HG02870 (cell line): ENCODE data around the gene WNT5A.

Experiments
- ATAC-seq: cut with Tn5 transposase; IDR thresholded peaks from one replicate; pipeline ENCODE4 v1.9.1; 2021; ENCODE audit warnings: mild to moderate bottlenecking, moderate library complexity; ENCODE audit not compliant: unreplicated experiment

Gene WNT5A

GRCh38 chr3:55486857-55487380 lies at the start of gene WNT5A:
WNT5A (minus strand) TSS chr3:55487306; CDS start chr3:55486985, 321 bp downstream.
- ATAC-seq = no peak

GRCh38 chr3:55534876-55535275 lies 47.8 kb upstream of the WNT5A start:
- no peak for ATAC-seq

GRCh38 chr3:55532806-55533205 lies 45.7 kb upstream of the WNT5A start:
- no peak for ATAC-seq

GRCh38 chr3:55531321-55531720 lies 44.2 kb upstream of the WNT5A start:
- ATAC-seq = no peak

GRCh38 chr3:55527361-55527760 lies 40.3 kb upstream of the WNT5A start:
- no peak for ATAC-seq

GRCh38 chr3:55526332-55527030 lies 39.4 kb upstream of the WNT5A start:
- ATAC-seq = no peak

GRCh38 chr3:55525436-55525835 lies 38.3 kb upstream of the WNT5A start:
- ATAC-seq = no peak

- ATAC-seq = no peak
Measured at GRCh38 chr3:55524565-55525244, 37.6 kb upstream of the WNT5A start.

- no peak for ATAC-seq
Measured at GRCh38 chr3:55523471-55523870, 36.4 kb upstream of the WNT5A start.

- ATAC-seq = no peak
Measured at GRCh38 chr3:55521738-55522421, 34.8 kb upstream of the WNT5A start.

- ATAC-seq = no peak
Measured at GRCh38 chr3:55521064-55521737, 34.1 kb upstream of the WNT5A start.

GRCh38 chr3:55519019-55519418 lies 31.9 kb upstream of the WNT5A start:
- no peak for ATAC-seq

- no peak for ATAC-seq
Measured at GRCh38 chr3:55518451-55518850, 31.3 kb upstream of the WNT5A start.

- no peak for ATAC-seq
Measured at GRCh38 chr3:55516392-55517030, 29.4 kb upstream of the WNT5A start.

GRCh38 chr3:55515550-55516246 lies 28.6 kb upstream of the WNT5A start:
- no peak for ATAC-seq

- no peak for ATAC-seq
Measured at GRCh38 chr3:55514962-55515361, 27.9 kb upstream of the WNT5A start.

GRCh38 chr3:55512571-55513343 lies 25.7 kb upstream of the WNT5A start:
- no peak for ATAC-seq

GRCh38 chr3:55511895-55512570 lies 24.9 kb upstream of the WNT5A start:
- no peak for ATAC-seq

GRCh38 chr3:55508335-55508734 lies 21.2 kb upstream of the WNT5A start:
- no peak for ATAC-seq
